EL (cell line): ENCODE results near the gene SKAP1.
"Not testable (repeated sequence)": the region's sequence is repeated elsewhere in the genome, so short reads cannot be mapped to it uniquely, and the experiment has no call there.

Experiments used
- DNase-seq: peaks from one replicate; pipeline ENCODE4 v3.0.0-alpha.2; 2016

Gene SKAP1

DNA sequence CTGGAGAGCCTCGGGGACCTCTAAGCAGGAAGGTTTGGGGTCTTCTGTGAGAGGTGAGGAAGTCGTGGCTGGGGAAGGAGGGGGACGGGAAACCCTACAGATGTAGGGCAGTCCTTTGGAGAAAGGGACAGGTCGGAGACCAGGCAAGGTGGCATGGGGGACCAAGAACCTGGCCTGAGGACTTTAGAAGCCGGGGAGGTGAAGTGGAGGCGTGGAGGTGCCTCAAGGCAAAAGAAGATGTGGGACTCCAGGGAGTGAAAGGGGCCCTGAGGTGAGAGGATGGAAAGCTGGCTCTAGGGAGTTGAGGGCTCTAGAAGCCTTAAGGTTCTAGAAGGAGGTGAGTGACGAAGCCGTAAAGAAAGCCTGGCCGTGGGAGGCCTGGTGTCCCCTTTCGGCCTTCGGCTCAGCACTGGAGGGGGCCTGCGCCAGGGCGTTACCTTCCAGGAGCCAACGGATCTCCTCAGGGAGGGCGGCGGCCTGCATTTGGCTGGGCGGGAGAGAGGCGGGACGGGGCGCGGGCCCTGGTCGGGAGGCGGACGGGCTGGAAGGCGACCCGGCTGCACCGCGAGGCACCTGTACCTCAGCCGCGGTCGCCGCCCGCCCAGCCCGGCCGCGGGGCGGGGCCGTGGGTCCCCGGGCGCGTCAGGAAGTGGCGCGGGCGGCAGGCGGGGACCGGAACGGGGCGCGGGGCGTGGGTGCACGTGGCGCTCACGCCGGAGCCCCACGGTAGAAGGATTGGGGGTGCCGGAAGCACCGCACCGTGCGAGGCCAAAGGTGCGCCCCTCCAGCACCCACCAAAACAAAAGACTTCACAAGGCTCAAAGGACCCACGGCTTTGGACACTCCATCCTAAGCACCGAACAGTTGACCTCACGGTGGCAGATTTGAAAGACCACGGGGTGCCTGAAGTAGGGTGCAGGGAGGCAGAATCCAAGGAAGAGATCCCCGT is at the start of gene SKAP1:
Gene SKAP1 (minus strand): TSS at position 577 of the 949 bp plus-strand sequence.
- DNase-seq: no peak

DNA sequence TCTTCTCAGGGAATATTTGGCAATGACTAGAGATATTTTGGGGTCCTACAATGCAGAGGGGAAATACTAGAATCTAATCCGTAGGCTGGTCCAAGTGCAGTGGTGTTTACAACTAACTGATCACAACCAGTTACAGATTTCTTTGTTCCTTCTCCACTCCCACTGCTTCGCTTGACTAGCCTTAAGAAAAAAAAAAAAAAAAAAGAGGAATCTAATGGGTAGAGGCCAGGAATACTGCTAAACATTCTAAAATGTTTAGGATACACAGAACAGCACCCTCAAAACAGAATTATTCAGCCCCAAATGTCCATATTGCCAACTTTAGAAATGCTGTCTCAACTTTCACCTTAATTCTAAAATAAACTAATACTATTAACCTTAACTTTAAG is 49.0 kb upstream of the SKAP1 start:
- no peak for DNase-seq

DNA sequence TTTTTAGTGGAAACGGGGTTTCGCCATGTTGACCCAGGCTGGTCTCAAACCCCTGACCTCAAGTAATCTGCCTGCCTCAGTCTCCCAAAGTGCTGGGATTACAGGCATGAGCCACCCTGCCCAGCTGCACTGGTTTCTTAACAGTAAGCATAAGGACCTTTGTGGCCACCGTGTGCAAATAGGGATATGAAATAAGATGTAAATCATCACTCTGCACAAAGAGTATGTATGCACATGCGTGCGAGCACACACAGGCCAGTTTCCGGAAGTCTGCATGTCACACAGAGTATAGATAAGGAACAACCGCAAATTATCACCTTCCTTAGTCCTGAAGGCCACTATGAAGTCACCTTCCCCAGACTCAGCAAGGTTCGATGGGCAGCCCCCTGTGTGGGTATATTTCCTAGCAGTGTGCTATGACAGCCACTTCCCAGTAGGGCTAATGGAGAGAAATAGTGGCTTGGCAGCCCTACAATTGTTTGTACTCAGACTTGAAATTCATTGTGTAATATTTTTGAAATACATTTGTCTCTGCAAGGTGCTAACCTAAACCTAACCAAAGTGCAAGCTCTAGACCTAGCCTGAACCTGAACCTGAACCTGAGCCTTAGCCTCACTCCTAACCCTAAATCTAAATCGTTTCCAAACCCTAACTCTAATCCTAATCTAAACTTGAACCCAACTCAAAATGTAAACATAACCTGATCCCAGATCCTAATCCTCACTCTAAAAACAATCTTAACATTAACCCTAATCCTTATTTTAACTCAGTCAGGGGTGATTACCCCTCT is 48.4 kb upstream of the SKAP1 start:
- no peak for DNase-seq

DNA sequence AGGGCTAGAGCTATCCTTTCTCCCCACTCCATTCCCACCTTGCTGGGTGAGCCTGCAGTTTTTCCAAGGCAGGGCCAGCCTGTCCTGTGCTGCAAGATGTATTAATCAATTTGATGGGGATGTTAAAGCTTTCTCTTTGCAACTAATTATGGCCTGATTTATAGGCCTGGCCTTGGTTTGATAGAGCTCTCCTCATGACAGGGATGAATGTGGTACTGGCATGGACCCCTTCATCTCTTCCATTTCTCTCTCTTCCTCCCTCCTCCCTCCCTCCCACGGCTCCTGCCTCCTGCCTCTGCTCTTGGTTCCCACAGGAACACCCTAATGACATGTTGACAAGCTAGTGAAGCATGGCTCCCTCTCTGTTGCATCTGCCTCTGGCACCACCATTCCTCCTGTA is 47.2 kb upstream of the SKAP1 start:
- DNase-seq: no peak

DNA sequence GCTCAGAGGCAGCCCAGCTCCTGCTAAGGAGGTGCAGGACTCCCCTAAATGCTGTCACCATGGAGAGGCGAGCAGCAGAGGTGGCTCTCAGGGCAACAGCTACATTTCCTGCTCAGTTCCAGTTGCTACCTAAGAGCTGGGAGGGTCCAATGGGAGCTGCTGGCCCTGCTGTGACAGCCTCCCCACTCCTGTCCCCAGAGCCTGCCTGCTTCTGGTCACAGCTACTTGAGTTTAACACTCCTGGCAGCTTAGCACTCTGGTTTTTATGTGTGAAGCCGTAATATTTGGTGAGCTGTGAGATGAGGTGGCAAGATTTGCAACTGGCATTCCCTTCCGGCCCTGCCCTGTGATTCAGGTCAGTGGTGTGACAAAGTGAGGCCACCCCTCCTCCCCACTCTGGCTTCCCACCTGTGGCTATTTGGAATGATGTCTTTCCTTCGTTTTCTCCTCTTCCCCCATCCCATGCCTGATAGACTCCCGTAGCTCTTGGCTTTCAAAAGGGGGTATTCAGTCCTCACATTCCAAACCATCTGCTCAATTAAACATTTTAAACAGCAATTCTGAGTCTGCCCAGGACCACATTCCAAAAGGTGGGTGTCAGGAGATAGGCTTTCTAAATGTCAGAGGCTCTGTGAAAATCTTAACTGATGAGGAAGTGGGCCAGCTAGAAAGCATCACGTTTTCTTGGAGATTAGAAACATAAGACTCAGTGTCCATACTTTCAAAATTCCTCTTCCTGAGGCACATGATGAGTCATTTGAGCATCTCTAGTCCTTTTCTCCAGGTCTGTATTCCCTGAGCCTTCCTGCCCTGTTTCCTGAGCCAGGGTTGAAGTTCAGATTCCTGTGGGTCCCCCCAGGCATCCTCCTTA is 42.6 kb upstream of the SKAP1 start:
- DNase-seq: peak; percentile 91

DNA sequence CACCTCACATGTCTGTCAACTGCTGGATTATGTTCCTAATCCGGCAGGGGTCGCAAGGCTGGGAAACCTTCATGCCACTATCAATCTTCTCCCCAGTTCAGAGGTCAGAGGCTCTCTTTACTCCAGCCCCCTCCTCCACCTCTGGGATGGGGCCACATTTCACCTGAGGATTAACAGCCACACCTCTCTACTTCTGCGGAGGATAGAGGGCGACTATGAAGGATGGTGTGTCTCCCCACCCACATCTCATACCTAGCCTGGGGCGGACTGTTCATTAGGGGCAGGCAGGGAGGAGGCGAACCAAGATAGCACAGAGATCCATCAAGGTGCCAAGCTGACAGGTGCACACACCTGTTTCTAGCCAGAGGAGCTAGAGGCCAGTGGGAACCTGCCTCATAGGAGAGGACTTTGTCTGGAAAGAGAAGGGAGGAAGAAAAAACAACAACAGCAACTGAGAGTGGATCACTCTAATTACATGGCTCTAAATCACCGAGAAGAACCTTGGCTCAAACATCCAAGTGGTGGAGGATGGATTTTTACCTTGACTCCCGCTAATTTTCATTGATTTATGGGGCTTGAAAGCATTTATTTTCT is 41.9 kb upstream of the SKAP1 start:
- no peak for DNase-seq

DNA sequence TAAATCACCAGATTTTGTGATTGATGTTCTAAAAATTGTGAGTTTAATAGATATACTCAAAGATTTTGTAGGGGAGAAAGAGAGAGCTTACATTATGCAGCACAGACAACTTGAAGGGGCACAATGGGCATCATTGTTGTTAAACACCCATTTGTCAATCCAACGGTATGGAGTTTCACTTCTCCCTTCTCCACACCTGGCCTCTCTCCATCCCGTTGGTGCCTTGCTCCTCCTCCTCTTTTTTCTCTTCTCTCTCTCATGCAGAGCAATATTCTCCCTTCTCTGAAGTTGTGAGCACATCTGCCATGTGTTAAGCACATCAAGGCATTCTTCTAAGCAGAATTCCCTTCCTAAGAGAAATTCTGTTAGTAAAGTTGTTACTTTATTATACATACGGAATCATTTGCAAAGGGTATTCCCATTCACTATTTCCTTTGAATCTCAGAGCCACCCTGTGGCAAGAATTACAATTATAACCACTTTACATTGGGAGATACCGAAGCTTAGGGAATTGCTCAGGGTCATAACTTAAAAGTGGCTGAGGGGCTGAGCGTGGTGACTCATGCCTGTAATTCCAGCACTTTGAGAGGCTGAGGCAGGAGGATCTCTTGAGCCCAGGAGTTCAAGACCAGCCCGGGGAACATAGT is 40.5 kb upstream of the SKAP1 start:
- DNase-seq: peak; percentile 66

DNA sequence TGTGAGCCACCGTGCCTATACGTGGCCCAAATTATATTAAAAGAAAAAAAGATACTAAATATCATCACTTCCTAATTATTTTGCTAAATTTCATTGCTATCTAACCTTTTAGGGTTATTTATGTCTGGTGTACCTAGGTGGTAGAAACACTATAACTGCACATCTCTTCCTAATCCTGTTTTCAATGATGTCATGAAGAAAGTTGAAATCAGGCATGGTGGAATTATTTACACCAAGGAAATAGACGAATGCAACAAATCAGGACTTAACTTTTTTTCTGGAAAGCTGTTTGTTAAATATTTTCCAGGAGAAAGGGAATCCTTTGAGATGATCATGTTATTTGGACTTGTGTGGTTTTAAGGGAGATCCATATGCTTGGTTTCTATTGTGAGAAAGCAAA is 39.2 kb upstream of the SKAP1 start:
- DNase-seq: no peak

DNA sequence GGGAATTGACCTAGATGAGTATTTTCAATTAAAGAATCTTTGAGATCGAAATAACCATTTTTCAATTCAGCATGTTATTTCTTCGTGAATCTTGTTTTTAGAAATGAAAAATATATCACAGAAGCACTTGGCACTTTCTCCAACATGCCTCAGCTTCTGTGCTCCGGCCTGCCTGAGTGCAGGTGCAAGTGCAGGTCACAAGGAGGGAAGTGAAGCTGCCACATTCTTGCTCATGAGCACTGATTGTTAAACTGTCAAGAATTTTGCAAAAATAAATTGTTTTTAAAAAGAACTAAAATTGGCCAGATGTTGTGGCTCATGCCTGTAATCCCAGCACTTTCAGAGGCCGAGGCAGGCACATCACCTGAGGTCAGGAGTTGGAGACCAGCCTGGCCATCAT is 38.3 kb upstream of the SKAP1 start:
- no peak for DNase-seq

DNA sequence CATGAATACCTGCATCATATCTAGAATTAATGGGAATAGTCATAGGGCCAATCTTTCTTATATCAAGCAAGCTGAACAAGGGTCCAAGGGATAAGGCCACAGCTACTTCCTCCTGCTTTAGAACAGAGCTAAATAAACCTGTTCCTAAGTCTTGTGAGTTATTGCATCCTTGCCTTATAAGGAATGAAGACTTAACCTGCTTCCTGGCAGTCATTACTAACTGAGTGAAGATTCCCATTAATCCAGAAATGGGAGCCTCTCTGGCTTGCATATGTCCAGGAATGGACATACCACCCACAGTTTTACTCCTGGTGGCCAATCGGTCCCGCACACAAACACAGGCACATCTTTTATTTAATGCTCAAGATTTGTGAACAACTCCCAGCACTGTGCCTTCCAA is 35.9 kb upstream of the SKAP1 start:
- DNase-seq: no peak

DNA sequence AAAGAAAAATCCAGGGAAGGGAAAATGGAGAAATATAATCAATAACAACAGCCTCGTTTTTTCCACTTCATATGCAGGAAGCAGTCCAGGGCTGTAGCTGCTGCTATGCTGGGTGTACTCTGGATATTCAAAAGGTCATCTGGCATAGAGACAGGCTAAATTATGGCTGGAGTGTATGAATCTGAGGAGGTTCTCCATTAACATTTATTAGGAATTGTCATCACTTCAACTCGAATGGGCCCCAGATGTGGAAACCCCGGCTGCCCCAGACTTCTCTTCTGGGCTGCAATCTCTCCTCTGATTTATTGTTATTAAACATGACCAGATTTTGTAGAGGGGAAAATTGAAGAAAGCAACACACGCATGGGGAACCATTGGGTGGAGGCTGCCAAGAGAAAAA is 33.5 kb upstream of the SKAP1 start:
- DNase-seq: no peak

DNA sequence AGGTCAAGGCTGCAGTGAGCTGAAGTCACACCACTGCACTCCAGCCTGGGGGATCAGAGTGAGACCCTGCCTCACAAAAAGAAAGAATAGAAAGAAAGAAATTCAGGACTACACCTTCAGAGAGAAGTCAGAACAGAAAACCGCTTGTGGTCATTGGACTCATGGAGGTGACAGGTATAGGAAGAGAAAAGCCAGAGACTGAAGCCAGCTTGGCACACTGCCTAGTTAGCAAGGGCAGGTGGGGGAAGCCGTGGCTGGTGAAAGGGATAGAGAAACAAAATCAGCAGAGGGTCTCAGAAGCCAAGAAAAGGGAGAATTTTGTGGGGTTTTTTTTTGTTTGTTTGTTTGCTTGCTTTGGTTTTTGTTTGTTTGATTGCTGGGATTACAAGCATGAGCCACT is 32.9 kb upstream of the SKAP1 start:
- DNase-seq: no peak

DNA sequence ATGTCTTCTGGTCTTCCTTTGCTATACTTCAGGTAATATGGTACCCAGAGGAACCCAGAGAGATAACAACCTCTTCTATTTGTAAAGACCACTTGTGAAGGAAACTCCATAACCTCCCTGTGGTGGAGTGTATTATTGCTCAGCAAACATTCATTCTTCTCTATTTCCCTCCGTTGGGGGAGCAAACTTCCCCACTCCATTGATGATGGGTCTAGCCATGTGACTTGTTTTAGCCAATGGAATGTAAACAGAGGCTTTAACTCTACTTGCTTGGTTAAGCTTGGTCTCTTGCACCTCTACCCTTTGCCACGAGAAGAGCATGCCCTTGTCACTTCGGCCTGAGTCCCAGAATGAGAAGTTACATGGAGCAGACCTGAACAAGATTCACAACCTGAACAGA is 30.0 kb upstream of the SKAP1 start:
- DNase-seq: no peak

DNA sequence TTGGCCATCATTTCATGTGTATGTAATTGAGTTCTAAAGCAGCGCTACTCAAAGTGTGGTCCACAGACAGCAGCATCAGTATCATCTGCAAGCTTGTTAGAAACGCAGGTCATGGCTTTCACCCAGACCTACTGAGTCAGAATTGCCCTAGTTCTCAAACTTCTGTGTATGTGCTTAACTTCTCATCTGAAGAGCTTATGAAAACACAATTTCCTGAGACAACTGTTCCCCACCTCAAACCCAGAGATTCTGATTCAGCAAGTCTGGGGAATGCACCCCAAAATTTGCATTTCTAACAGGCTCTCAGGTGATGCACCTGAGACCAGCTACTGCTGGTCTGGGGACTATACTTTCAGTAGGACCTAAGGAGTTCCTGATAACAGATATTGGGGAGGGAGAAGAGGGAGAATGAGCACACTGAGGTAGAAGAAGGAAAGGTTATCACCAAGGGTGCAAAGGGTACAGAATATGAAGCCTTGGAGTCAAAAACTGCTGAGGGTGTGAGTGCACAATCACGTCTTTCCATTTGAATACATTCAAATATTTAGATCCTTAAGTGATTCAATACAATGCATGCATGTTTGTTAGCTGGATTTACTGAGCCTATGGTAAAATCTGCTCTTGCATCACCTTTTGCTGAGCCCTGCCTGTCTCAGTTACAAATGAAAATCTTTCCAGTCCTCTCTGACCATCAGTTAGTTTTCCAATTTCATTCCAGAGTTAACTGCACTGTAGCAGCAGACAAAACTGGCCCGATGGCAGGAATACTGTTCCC is 29.2 kb upstream of the SKAP1 start:
- DNase-seq: no peak

DNA sequence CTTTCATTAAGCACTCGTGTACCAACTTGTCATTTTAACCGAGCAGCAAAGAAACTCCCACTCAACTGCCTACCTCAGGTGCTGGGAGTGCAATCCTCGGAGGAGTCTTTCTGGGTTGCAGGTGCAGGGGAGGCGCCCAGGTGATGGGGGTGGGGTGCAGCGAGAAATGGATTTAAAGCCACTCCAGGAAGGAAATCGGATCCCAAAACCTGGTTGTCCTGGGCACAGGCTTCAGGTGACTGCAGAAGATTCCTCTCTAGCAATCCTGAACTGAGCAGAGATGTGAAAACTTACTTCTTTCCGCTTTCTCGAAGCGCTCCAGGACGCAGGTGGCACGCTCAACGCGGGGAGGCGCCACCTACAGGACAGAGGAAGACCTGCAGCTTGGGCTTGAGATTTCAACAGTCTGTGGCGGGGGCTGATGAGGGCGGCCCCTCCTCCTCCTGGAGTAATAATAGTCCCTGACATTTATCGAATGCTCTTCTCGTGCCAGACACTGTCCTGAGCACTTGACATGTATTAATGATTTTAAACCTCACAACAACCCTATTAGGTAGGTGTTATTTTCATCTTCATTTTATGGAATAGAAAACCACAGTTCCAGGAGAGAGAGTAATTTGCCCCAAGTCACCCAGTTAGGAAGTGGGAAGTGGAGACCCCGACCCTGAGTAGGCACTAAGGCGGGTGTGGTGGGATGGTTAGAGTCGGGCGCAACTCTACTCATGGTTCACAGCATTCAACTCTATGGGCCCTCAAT is 27.2 kb upstream of the SKAP1 start:
- DNase-seq: peak; percentile 55

DNA sequence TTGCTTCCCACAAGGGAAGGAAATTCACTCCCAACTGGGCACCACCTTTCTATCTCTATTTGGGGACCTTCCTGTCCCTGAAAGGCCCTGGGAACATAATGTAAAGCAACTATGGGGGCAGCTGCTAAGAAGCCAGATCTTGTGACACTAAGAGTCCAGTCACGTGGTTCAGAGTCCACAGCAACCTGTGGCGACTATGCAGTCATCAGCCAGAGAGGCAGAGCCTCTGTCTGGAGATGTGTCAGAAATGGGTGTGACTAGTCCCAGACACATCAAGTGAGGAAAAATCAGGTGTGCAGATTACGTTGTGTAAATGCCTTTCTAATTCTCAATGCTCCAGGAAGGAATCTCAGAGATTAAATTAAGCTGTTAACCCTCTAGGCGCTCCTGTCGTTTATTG is 26.6 kb upstream of the SKAP1 start:
- DNase-seq: no peak

DNA sequence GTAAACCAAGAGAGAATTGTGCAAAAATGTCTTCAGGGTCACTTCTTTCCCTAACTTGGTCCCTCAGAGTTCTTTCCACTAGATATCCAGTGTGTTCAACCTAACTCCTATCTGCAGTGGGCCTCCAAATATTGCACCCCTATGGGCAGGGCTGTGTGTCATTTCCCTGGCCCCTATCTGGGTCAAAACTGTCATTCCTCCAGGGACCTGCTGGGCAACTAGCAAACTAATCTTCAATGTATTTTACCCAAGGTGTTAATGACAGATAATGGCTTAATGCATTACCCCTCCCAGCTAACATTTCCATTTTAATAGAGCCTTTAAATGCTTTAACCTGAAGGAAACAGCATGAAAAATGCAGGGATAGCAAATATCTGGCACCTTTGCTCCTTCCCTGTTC is 25.8 kb upstream of the SKAP1 start:
- no peak for DNase-seq

DNA sequence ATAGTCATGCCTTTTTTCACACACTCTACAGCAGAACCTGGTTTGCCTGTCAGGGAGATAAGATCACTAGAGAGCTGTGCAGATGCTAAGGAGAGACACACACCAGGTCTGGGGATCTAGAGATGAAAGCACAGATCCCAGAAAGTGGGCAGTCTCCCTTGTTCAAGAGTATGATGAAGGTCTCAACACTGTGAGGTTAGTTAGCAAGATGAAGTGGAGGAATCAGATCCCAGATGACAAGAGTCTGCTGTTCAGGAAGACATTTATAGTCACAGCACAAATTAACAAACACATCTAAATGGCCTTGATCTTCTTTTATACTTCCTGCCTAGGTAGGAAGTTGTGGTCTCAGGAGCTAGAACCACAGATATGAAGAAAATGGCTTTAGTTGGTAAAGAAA is 23.4 kb upstream of the SKAP1 start:
- no peak for DNase-seq

DNA sequence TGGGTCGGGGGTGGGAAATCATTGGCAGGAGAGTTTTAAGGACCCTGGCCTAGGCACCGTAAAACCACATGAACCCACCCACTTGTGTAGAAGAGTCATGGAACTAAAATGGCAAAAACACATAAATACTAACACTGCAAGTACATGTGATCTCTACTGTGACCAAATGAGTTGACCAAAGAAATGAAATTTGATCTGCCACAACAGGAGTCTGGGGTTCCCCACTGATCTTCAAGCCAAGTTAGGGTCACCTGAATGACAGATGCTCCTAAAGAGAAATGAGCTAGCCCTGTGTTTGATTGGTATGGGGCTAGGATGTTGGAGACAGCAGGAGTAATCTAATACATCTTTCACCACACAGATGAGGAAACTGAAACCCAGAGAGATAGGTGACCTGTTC is 21.5 kb upstream of the SKAP1 start:
- no peak for DNase-seq

DNA sequence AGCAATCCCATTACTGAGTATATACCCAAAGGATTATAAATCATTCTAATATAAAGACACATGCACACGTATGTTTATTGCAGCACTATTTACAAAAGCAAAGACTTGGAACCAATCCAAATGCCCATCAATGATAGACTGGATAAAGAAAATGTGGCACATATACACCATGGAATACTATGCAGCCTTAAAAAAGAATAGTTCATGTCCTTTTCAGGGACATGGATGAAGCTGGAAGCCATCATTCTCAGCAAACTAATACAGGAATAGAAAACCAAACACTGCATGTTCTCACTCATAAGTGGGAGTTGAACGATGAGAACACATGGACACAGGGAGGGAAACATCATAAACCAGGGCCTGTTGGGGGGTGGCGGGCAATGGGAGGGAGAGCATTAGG is 19.3 kb upstream of the SKAP1 start:
- DNase-seq: not testable (repeated sequence)

DNA sequence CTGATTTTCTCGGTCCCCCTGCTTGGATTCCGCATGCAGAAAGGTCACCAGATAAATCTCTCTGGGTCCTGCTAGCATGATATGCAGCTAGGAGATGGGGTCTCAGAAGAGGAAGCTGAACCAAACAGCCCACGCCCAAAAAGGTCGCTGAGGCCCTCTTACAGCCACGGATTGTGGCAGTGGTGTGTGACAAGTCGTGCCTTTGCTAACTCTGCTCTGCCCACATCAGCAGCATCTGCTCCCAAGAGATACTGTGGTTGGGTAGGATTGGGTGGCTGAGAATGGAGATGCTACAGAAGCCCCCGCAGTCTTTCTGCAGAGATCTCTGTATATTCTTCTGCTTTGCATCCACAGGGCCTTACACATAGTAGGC is 15.2 kb upstream of the SKAP1 start:
- DNase-seq: no peak
